Measurements from ENCODE around the gene CCDC177. TPM values are rescaled to one million over a fixed set of nuclear protein-coding genes. Genes with fewer than 3 reads are reported as not detected.
A peak's percentile ranks its signal among the peaks of the same experiment; 100 is the strongest.

CCDC177 gene
- polyA plus RNA-seq, 1 donor (not counting 4 experiments of a cell fraction or from before 2014, with no cell fraction given) = not detected

GRCh38 chr14:69616408-69616773 is 41.7 kb upstream of the CCDC177 start:
- peaks cover 48% of the 10 kb centered on the region for H3K4me1 ChIP-seq (ENCODE audit: control insufficient read depth, extremely low read depth, insufficient read depth, low read length)
- H2AFZ ChIP-seq (ENCODE audit: control insufficient read depth, low read length) = no peak overlapping the region
- peak overlapping the region; percentile 87 for H3K4me2 ChIP-seq (ENCODE audit: control insufficient read depth, extremely low read depth, insufficient read depth, low read depth, low read length)
- no peak overlapping the region for H3K9ac ChIP-seq (ENCODE audit: control insufficient read depth, extremely low read depth, insufficient read depth, low read length)
- H3K4me3 ChIP-seq (ENCODE audit: control insufficient read depth in 2 of 3, extremely low read depth in 1 of 3, insufficient read depth in 2 of 3, low read depth in 1 of 3, low read length in 3 of 3) = peak overlapping the region in 1 of 3 experiments; percentile 45
- no peaks in the 10 kb centered on the region for H3K9me3 ChIP-seq (ENCODE audit: control insufficient read depth, low read depth, low read length)
- peaks cover 2% of the 10 kb centered on the region for H4K20me1 ChIP-seq (ENCODE audit: control insufficient read depth, extremely low read depth, insufficient read depth, low read length)
- no peak for DNase-seq (ENCODE audit: low read depth, low spot score)
- H3K9me1 ChIP-seq (ENCODE audit: control insufficient read depth, extremely low read depth, insufficient read depth, low read length) = peaks cover 2% of the 10 kb centered on the region
- peak overlapping the region; percentile 50 for H3K27ac ChIP-seq (ENCODE audit: control insufficient read depth, insufficient read depth, low read length)
- no peaks in the 10 kb centered on the region for H3K27me3 ChIP-seq (ENCODE audit: control insufficient read depth, extremely low read depth, insufficient read depth, low read length)
- TF ChIP-seq EZH2 (IDR thresholded peaks at IDR 0.05; ENCODE audit: low read length) = no peak
- no peak for TF ChIP-seq CTCF (optimal IDR thresholded peaks at IDR 0.05 in 1 of 3, IDR thresholded peaks at IDR 0.05 in 1 of 3, conservative IDR thresholded peaks at IDR 0.05 in 1 of 3; ENCODE audit: extremely low read depth in 1 of 3, insufficient read depth in 2 of 3, low read length in 3 of 3)
- peaks cover 0 to 3% of the 10 kb centered on the region in 2 experiments for H3K36me3 ChIP-seq (ENCODE audit: control insufficient read depth in 2 of 2, extremely low read depth in 1 of 2, insufficient read depth in 2 of 2, low read length in 2 of 2)
- no peak for FAIRE-seq
- dilution Hi-C loops (cut with MboI; ENCODE audit: extremely low pct_ligation_motif_present, low sequenced_read_pairs) = no loop called here
- H3K79me2 ChIP-seq (ENCODE audit: control insufficient read depth, insufficient read depth, low read length) = peaks cover 88% of the 10 kb centered on the region

- Histone ChIP-seq H3K27me3 (ENCODE audit: control insufficient read depth, extremely low read depth, insufficient read depth, low read length) (no peaks in the 10 kb centered on the region), H3K9me1 (ENCODE audit: control insufficient read depth, extremely low read depth, insufficient read depth, low read length) (peaks cover 2% of the 10 kb centered on the region), H3K36me3 (ENCODE audit: control insufficient read depth in 2 of 2, extremely low read depth in 1 of 2, insufficient read depth in 2 of 2, low read length in 2 of 2) (peaks cover 0 to 3% of the 10 kb centered on the region in 2 experiments), H2AFZ (ENCODE audit: control insufficient read depth, low read length) (peak overlapping the region; percentile 2), H4K20me1 (ENCODE audit: control insufficient read depth, extremely low read depth, insufficient read depth, low read length) (peaks cover 2% of the 10 kb centered on the region), H3K9ac (ENCODE audit: control insufficient read depth, extremely low read depth, insufficient read depth, low read length) (peak overlapping the region; percentile 35), H3K4me2 (ENCODE audit: control insufficient read depth, extremely low read depth, insufficient read depth, low read depth, low read length) (peak overlapping the region; percentile 87), H3K9me3 (ENCODE audit: control insufficient read depth, low read depth, low read length) (no peaks in the 10 kb centered on the region), H3K27ac (ENCODE audit: control insufficient read depth, insufficient read depth, low read length) (peak overlapping the region; percentile 50), H3K4me3 (ENCODE audit: control insufficient read depth in 2 of 3, extremely low read depth in 1 of 3, insufficient read depth in 2 of 3, low read depth in 1 of 3, low read length in 3 of 3) (peak overlapping the region in 2 of 3 experiments; percentile 45 to 52), H3K79me2 (ENCODE audit: control insufficient read depth, insufficient read depth, low read length) (peaks cover 82% of the 10 kb centered on the region), H3K4me1 (ENCODE audit: control insufficient read depth, extremely low read depth, insufficient read depth, low read length) (peaks cover 52% of the 10 kb centered on the region)
- no peak for TF ChIP-seq EZH2 (IDR thresholded peaks at IDR 0.05; ENCODE audit: low read length)
- no peak for TF ChIP-seq CTCF (optimal IDR thresholded peaks at IDR 0.05 in 1 of 3, IDR thresholded peaks at IDR 0.05 in 1 of 3, conservative IDR thresholded peaks at IDR 0.05 in 1 of 3; ENCODE audit: extremely low read depth in 1 of 3, insufficient read depth in 2 of 3, low read length in 3 of 3)
- peak; percentile 69 for FAIRE-seq
- dilution Hi-C loops (cut with MboI; ENCODE audit: extremely low pct_ligation_motif_present, low sequenced_read_pairs) = no loop called here
- no peak for DNase-seq (ENCODE audit: low read depth, low spot score)
Measured at GRCh38 chr14:69615496-69616407, 41.1 kb upstream of the CCDC177 start.

Data from keratinocyte (primary cell).